Neural cell (in vitro differentiated cells): ENCODE data around the gene PCLO. TPM values are rescaled to one million over a fixed set of nuclear protein-coding genes. Genes with fewer than 3 reads are reported as not detected.

Source experiments
- H2AFZ ChIP-seq: fragments of 200-600, 300-800 bp; sonication (generic), shearing (Covaris generic); 2 replicates; pipeline ENCODE4 v1.6.0; 2014; ENCODE audit warnings: low read depth, mild to moderate bottlenecking, antibody characterized with exemption, low read length, moderate library complexity
- H3F3A ChIP-seq: fragments of 200-600 bp; shearing (Covaris generic); 2 replicates; pipeline ENCODE4 v1.6.1; 2016; ENCODE audit warnings: mild to moderate bottlenecking, moderate library complexity, mixed read lengths, antibody characterized with exemption, low read length; ENCODE audit not compliant: insufficient read depth, poor library complexity, severe bottlenecking
- H3K27ac ChIP-seq: fragments of 200-600, 300-800 bp; sonication (generic), shearing (Covaris generic); 2 replicates; pipeline ENCODE4 v1.5.1; 2014; ENCODE audit warnings: mild to moderate bottlenecking, low read length, moderate library complexity
- H3K27me3 ChIP-seq: fragments of 300-800, 200-600 bp; sonication (generic), shearing (Covaris generic); 2 replicates; pipeline ENCODE4 v1.6.0; 2014; ENCODE audit warnings: mild to moderate bottlenecking, low read depth, low read length, moderate library complexity; ENCODE audit not compliant: insufficient read depth
- H3K36me3 ChIP-seq: fragments of 300-800, 200-600 bp; sonication (generic), shearing (Covaris generic); 2 replicates; pipeline ENCODE4 v1.5.1; 2014; ENCODE audit warnings: mild to moderate bottlenecking, antibody characterized with exemption, low read length, moderate library complexity; ENCODE audit not compliant: insufficient read depth
- H3K4me2 ChIP-seq: fragments of 300-800, 200-600 bp; sonication (generic), shearing (Covaris generic); 2 replicates; pipeline ENCODE4 v1.6.0; 2014; ENCODE audit warnings: mild to moderate bottlenecking, low read length
- H3K4me3 ChIP-seq: fragments of 300-800, 200-600 bp; sonication (generic), shearing (Covaris generic); 2 replicates; pipeline ENCODE4 v1.5.1; 2014; ENCODE audit warnings: mild to moderate bottlenecking, low read length, moderate library complexity
- H3K79me2 ChIP-seq: fragments of 200-600 bp; shearing (Covaris generic); replicated peaks from 2 replicates; pipeline ENCODE4 v1.6.0; 2014; ENCODE audit warnings: mild to moderate bottlenecking, low read length, moderate library complexity; ENCODE audit not compliant: insufficient read depth
- H3K9ac ChIP-seq: fragments of 300-800, 200-600 bp; sonication (generic), shearing (Covaris generic); 2 replicates; pipeline ENCODE4 v1.6.1; 2016; ENCODE audit warnings: mild to moderate bottlenecking, low read length, mixed read lengths
- H3K9me2 ChIP-seq: fragments of 200-600 bp; shearing (Covaris generic); 2 replicates; pipeline ENCODE4 v1.6.1; 2016; ENCODE audit warnings: mild to moderate bottlenecking, low read length, mixed read lengths; ENCODE audit not compliant: insufficient read depth
- H3K9me3 ChIP-seq: fragments of 200-600, 300-800 bp; sonication (generic), shearing (Covaris generic); 2 replicates; pipeline ENCODE4 v1.6.1; 2016; ENCODE audit warnings: mild to moderate bottlenecking, mixed run types, low read length, moderate library complexity, mixed read lengths
- H4K20me1 ChIP-seq: fragments of 200-600 bp; shearing (Covaris generic); 2 replicates; pipeline ENCODE4 v1.6.1; 2016; ENCODE audit warnings: mild to moderate bottlenecking, mixed run types; ENCODE audit not compliant: insufficient read depth
- EP300 ChIP-seq: fragments of 450-650 bp; conservative IDR thresholded peaks from 2 replicates; pipeline ENCODE4 v1.6.1; 2014; ENCODE audit warnings: antibody characterized with exemption, mild to moderate bottlenecking, moderate library complexity; ENCODE audit not compliant: poor library complexity, severe bottlenecking
- EZH2 ChIP-seq: fragments of 200-600, 300-800 bp; shearing (Covaris generic), sonication (generic); IDR thresholded peaks from 2 replicates; pipeline ENCODE4 v1.6.1; 2014; ENCODE audit warnings: antibody characterized with exemption, low read length, borderline replicate concordance, mild to moderate bottlenecking; ENCODE audit not compliant: insufficient read depth, poor library complexity, severe bottlenecking
- MXI1 ChIP-seq: fragments of 450-650 bp; conservative IDR thresholded peaks from 2 replicates; pipeline ENCODE4 v1.6.1; 2014; ENCODE audit warnings: antibody characterized with exemption, mild to moderate bottlenecking; ENCODE audit not compliant: poor library complexity, severe bottlenecking
- POLR2AphosphoS5 ChIP-seq: IDR thresholded peaks from 2 replicates; pipeline ENCODE4 v1.6.1; 2012
- RAD21 ChIP-seq: fragments of 450-650 bp; conservative IDR thresholded peaks from 2 replicates; pipeline ENCODE4 v1.6.1; 2014; ENCODE audit warnings: antibody characterized with exemption, mild to moderate bottlenecking, moderate library complexity
- SMC3 ChIP-seq: fragments of 450-650 bp; conservative IDR thresholded peaks from 2 replicates; pipeline ENCODE4 v1.6.1; 2014; ENCODE audit warnings: antibody characterized with exemption, mild to moderate bottlenecking, moderate library complexity; ENCODE audit not compliant: poor library complexity
- TAF1 ChIP-seq: IDR thresholded peaks from 2 replicates; pipeline ENCODE4 v1.6.1; 2012; ENCODE audit warnings: low read depth
- polyA plus RNA-seq: library from polyadenylated mRNA; depleted of rRNA; stranded (reverse); fragments of >200 nt; gene quantifications from 2 replicates; pipeline ENCODE4 v1.2.3, GENCODE V29; 2014
- TF ChIP-seq, protein P1 (sequence below): IDR thresholded peaks from 2 replicates; pipeline ENCODE4 v1.6.1; 2012; ENCODE audit warnings: borderline replicate concordance
- TF ChIP-seq, protein P2 (sequence below): fragments of 450-650 bp; IDR thresholded peaks from 2 replicates; pipeline ENCODE4 v1.5.1; 2014; ENCODE audit warnings: antibody characterized with exemption, mild to moderate bottlenecking, moderate library complexity; ENCODE audit not compliant: poor library complexity, severe bottlenecking

PCLO gene
- polyA plus RNA-seq, 1 donor from 2014 or later: 25.5 TPM

DNA sequence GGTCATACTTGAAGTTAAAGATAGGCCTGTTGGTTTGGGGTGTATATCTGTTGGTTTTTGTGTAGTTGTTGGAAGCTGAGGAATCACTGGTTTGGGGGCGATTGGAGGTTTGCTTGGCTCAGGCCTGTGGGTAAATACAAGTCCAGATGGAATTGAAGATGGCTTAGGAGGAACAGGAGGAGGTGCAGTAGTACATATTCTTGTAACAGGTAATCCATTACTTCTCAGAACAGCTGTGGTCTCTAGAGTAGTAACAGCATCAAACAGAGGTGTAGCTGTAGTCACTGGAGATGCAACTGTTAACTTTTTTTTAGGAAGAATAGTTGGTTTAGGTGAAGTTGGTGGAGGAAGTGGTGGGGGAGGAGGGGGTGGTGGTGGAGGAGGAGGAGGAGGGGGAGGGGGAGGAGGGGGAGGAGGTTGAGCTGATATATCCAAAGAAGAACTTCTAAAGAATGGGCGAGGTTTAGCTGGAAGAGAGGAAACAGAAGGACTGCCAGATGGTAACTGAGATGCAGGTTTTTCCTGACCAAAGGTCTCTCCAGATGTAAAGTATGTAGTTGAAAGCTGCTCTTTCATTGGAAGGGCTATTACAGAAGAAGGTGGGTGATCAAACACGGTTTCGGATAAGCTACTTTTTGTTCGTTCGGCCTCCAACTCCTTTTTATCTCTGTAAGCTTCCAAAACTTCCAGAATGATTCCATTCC is 209.2 kb downstream of the PCLO start:
- Histone ChIP-seq H3K4me2 (no peak overlapping the region), H2AFZ (no peak overlapping the region), H3K27me3 (no peaks in the 10 kb centered on the region), H3K27ac (no peak overlapping the region), H3K79me2 (no peaks in the 10 kb centered on the region), H3K4me3 (no peak overlapping the region), H4K20me1 (no peaks in the 10 kb centered on the region), H3K9me3 (no peaks in the 10 kb centered on the region), H3F3A (no peaks in the 10 kb centered on the region), H3K9ac (no peak overlapping the region), H3K36me3 (peaks cover 19% of the 10 kb centered on the region), H3K9me2 (no peaks in the 10 kb centered on the region)
- TF ChIP-seq EZH2 (no peak), POLR2AphosphoS5 (no peak), TAF1 (no peak), MXI1 (no peak), RAD21 (no peak), EP300 (no peak), SMC3 (no peak)
- TF ChIP-seq, protein P1, sequence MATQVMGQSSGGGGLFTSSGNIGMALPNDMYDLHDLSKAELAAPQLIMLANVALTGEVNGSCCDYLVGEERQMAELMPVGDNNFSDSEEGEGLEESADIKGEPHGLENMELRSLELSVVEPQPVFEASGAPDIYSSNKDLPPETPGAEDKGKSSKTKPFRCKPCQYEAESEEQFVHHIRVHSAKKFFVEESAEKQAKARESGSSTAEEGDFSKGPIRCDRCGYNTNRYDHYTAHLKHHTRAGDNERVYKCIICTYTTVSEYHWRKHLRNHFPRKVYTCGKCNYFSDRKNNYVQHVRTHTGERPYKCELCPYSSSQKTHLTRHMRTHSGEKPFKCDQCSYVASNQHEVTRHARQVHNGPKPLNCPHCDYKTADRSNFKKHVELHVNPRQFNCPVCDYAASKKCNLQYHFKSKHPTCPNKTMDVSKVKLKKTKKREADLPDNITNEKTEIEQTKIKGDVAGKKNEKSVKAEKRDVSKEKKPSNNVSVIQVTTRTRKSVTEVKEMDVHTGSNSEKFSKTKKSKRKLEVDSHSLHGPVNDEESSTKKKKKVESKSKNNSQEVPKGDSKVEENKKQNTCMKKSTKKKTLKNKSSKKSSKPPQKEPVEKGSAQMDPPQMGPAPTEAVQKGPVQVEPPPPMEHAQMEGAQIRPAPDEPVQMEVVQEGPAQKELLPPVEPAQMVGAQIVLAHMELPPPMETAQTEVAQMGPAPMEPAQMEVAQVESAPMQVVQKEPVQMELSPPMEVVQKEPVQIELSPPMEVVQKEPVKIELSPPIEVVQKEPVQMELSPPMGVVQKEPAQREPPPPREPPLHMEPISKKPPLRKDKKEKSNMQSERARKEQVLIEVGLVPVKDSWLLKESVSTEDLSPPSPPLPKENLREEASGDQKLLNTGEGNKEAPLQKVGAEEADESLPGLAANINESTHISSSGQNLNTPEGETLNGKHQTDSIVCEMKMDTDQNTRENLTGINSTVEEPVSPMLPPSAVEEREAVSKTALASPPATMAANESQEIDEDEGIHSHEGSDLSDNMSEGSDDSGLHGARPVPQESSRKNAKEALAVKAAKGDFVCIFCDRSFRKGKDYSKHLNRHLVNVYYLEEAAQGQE: no peak
- TF ChIP-seq, protein P2, sequence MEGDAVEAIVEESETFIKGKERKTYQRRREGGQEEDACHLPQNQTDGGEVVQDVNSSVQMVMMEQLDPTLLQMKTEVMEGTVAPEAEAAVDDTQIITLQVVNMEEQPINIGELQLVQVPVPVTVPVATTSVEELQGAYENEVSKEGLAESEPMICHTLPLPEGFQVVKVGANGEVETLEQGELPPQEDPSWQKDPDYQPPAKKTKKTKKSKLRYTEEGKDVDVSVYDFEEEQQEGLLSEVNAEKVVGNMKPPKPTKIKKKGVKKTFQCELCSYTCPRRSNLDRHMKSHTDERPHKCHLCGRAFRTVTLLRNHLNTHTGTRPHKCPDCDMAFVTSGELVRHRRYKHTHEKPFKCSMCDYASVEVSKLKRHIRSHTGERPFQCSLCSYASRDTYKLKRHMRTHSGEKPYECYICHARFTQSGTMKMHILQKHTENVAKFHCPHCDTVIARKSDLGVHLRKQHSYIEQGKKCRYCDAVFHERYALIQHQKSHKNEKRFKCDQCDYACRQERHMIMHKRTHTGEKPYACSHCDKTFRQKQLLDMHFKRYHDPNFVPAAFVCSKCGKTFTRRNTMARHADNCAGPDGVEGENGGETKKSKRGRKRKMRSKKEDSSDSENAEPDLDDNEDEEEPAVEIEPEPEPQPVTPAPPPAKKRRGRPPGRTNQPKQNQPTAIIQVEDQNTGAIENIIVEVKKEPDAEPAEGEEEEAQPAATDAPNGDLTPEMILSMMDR: no peak

DNA sequence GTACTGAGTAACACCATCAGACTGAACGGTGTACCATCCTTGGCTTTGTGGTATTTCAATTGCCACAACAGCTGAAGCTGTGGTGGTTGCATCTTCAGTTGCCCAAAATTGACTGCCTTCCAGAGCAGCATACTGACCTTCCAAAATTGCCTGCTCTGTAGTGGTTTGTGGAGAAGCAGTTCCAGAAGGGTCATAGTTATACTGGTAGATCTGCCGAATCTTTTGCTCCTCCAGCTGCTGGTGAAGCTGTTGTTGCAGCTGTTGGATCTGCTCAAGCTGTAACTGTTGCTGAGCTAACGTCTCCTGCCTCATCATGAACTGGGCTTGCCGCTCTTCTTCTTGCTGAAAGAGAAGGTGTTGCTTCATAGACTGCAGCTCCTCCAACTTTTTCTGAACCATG is 212.2 kb downstream of the PCLO start:
- H3K79me2 ChIP-seq: no peaks in the 10 kb centered on the region
- H3F3A ChIP-seq: no peaks in the 10 kb centered on the region
- no peaks in the 10 kb centered on the region for H3K9me3 ChIP-seq
- H3K4me2 ChIP-seq: no peak overlapping the region
- no peak overlapping the region for H2AFZ ChIP-seq
- TF ChIP-seq TAF1: no peak
- TF ChIP-seq POLR2AphosphoS5: no peak
- TF ChIP-seq RAD21: no peak
- TF ChIP-seq MXI1: no peak
- no peak for TF ChIP-seq EZH2
- TF ChIP-seq, protein P2: no peak
- TF ChIP-seq, protein P1: no peak
- TF ChIP-seq EP300: no peak
- no peak overlapping the region for H3K4me3 ChIP-seq
- no peak overlapping the region for H3K27ac ChIP-seq
- H3K27me3 ChIP-seq: no peaks in the 10 kb centered on the region
- no peaks in the 10 kb centered on the region for H4K20me1 ChIP-seq
- peaks cover 13% of the 10 kb centered on the region for H3K36me3 ChIP-seq
- H3K9ac ChIP-seq: no peak overlapping the region
- no peaks in the 10 kb centered on the region for H3K9me2 ChIP-seq
